SK-N-SH treated with all-trans-retinoic acid at 6 μM for 48 hours (cell line): ENCODE measurements around the gene ASCL5.

Source experiments
- ATAC-seq: fragments of 200-7000 bp; cut with Tn5 transposase; 3 replicates; pipeline ENCODE4 v1.9.1; 2020; ENCODE audit warnings: mild to moderate bottlenecking, moderate library complexity
- ARNTL ChIP-seq: fragments of 450-650 bp; formaldehyde crosslinking; IDR thresholded peaks from 2 replicates; pipeline ENCODE4 v1.5.0; 2020; ENCODE audit warnings: low read depth, mild to moderate bottlenecking, moderate library complexity, borderline replicate concordance
- BACH2 ChIP-seq: fragments of 250-450 bp; sonication (Bioruptor Pico); IDR thresholded peaks from 2 replicates; pipeline ENCODE4 v1.9.0; 2021; ENCODE audit warnings: mild to moderate bottlenecking, borderline replicate concordance
- CSDC2 ChIP-seq: fragments of 250-450 bp; sonication (Bioruptor Pico); IDR thresholded peaks from 2 replicates; pipeline ENCODE4 v1.5.0; 2020; ENCODE audit warnings: mild to moderate bottlenecking, moderate library complexity
- ESRRG ChIP-seq: fragments of 250-450 bp; sonication (Bioruptor Pico); IDR thresholded peaks from 2 replicates; pipeline ENCODE4 v1.6.1; 2021; ENCODE audit warnings: mild to moderate bottlenecking
- GLIS3 ChIP-seq: fragments of 250-450 bp; sonication (Bioruptor Pico); IDR thresholded peaks from 2 replicates; pipeline ENCODE4 v1.5.0; 2020; ENCODE audit warnings: mild to moderate bottlenecking, moderate library complexity
- ISL1 ChIP-seq: fragments of 250-450 bp; sonication (Bioruptor Pico); IDR thresholded peaks from 2 replicates; pipeline ENCODE4 v2.1.2; 2022; ENCODE audit warnings: mild to moderate bottlenecking, moderate library complexity
- OSR1 ChIP-seq: fragments of 250-450 bp; sonication (Bioruptor Pico); IDR thresholded peaks from 2 replicates; pipeline ENCODE4 v1.8.0; 2022; ENCODE audit warnings: moderate library complexity, mild to moderate bottlenecking, inconsistent platforms
- PATZ1 ChIP-seq: fragments of 250-450 bp; sonication (Bioruptor Pico); IDR thresholded peaks from 2 replicates; pipeline ENCODE4 v1.8.0; 2020; ENCODE audit warnings: mild to moderate bottlenecking, moderate library complexity, borderline replicate concordance
- POU6F1 ChIP-seq: fragments of 250-450 bp; sonication (Bioruptor Pico); IDR thresholded peaks from 2 replicates; pipeline ENCODE4 v1.8.0; 2021; ENCODE audit warnings: low read depth, mild to moderate bottlenecking, moderate library complexity, borderline replicate concordance
- PPARA ChIP-seq: fragments of 250-450 bp; sonication (Bioruptor Pico); IDR thresholded peaks from 2 replicates; pipeline ENCODE4 v1.5.0; 2020; ENCODE audit warnings: mild to moderate bottlenecking, borderline replicate concordance
- RARB ChIP-seq: fragments of 250-450 bp; sonication (Bioruptor Pico); IDR thresholded peaks from 2 replicates; pipeline ENCODE4 v1.8.0; 2021; ENCODE audit warnings: mild to moderate bottlenecking, moderate library complexity
- SNAI2 ChIP-seq: fragments of 250-450 bp; sonication (Bioruptor Pico); IDR thresholded peaks from 2 replicates; pipeline ENCODE4 v1.5.0; 2020; ENCODE audit warnings: mild to moderate bottlenecking, moderate library complexity
- TCF4 ChIP-seq: fragments of 250-450 bp; sonication (Bioruptor Pico); IDR thresholded peaks from 2 replicates; pipeline ENCODE4 v1.8.0; 2021; ENCODE audit warnings: mild to moderate bottlenecking, moderate library complexity, borderline replicate concordance
- TOX ChIP-seq: fragments of 250-450 bp; sonication (Bioruptor Pico); IDR thresholded peaks from 2 replicates; pipeline ENCODE4 v1.8.0; 2021; ENCODE audit warnings: mild to moderate bottlenecking, moderate library complexity, borderline replicate concordance
- TSHZ2 ChIP-seq: fragments of 250-450 bp; sonication (Bioruptor Pico); IDR thresholded peaks from 2 replicates; pipeline ENCODE4 v1.5.0; 2020; ENCODE audit warnings: mild to moderate bottlenecking, moderate library complexity
- ZC3H10 ChIP-seq: fragments of 250-450 bp; sonication (Bioruptor Pico); IDR thresholded peaks from 2 replicates; pipeline ENCODE4 v1.5.1; 2021; ENCODE audit warnings: mild to moderate bottlenecking, moderate library complexity
- ZFP3 ChIP-seq: fragments of 250-450 bp; sonication (Bioruptor Pico); IDR thresholded peaks from 2 replicates; pipeline ENCODE4 v1.5.0; 2020; ENCODE audit warnings: mild to moderate bottlenecking, moderate library complexity
- ZFP30 ChIP-seq: fragments of 450-650 bp; formaldehyde crosslinking; IDR thresholded peaks from 2 replicates; pipeline ENCODE4 v1.5.0; 2022; ENCODE audit warnings: mild to moderate bottlenecking, moderate library complexity
- ZNF565 ChIP-seq: fragments of 450-650 bp; formaldehyde crosslinking; conservative IDR thresholded peaks from 2 replicates; pipeline ENCODE4 v1.5.0; 2020; ENCODE audit warnings: low read depth, mild to moderate bottlenecking, moderate library complexity
- ZNF70 ChIP-seq: fragments of 450-650 bp; formaldehyde crosslinking; IDR thresholded peaks from 2 replicates; pipeline ENCODE4 v1.5.0; 2020; ENCODE audit warnings: mild to moderate bottlenecking, moderate library complexity
- ZNF8 ChIP-seq: fragments of 450-650 bp; formaldehyde crosslinking; IDR thresholded peaks from 2 replicates; pipeline ENCODE4 v1.5.0; 2020; ENCODE audit warnings: mild to moderate bottlenecking, moderate library complexity

Gene ASCL5

GRCh38 chr1:201110138-201110537 is 16.8 kb downstream of the ASCL5 start:
- no peak for TF ChIP-seq ISL1 (CRISPR knock-in tag)
- no peak for TF ChIP-seq PATZ1 (CRISPR knock-in tag)
- no peak for TF ChIP-seq ZNF70 (CRISPR knock-in tag)
- no peak for TF ChIP-seq GLIS3 (CRISPR knock-in tag)
- no peak for TF ChIP-seq CSDC2 (CRISPR knock-in tag)
- no peak for TF ChIP-seq RARB (CRISPR knock-in tag)
- no peak for TF ChIP-seq SNAI2 (CRISPR knock-in tag)
- no peak for TF ChIP-seq ZFP3 (CRISPR knock-in tag)
- no peak for TF ChIP-seq BACH2 (CRISPR knock-in tag)
- no peak for TF ChIP-seq OSR1 (CRISPR knock-in tag)
- no peak for TF ChIP-seq ZFP30 (CRISPR knock-in tag)
- no peak for TF ChIP-seq TCF4 (CRISPR knock-in tag)
- TF ChIP-seq TSHZ2 (CRISPR knock-in tag), result no peak
- no peak for TF ChIP-seq TOX (CRISPR knock-in tag)
- TF ChIP-seq ESRRG, result no peak
- ATAC-seq, result no peak

GRCh38 chr1:201109651-201110050 is 17.3 kb downstream of the ASCL5 start:
- TF ChIP-seq ESRRG, result no peak
- ATAC-seq, result no peak

GRCh38 chr1:201108614-201109013 is 18.4 kb downstream of the ASCL5 start:
- no peak for ATAC-seq
- no peak for TF ChIP-seq PPARA
- no peak for TF ChIP-seq GLIS3 (CRISPR knock-in tag)
- TF ChIP-seq TSHZ2 (CRISPR knock-in tag), result no peak
- TF ChIP-seq TCF4 (CRISPR knock-in tag), result no peak
- TF ChIP-seq TOX (CRISPR knock-in tag), result no peak
- TF ChIP-seq ARNTL, result no peak
- TF ChIP-seq POU6F1 (CRISPR knock-in tag), result no peak
- TF ChIP-seq ISL1 (CRISPR knock-in tag), result no peak
- no peak for TF ChIP-seq PATZ1 (CRISPR knock-in tag)
- TF ChIP-seq SNAI2 (CRISPR knock-in tag), result no peak
- no peak for TF ChIP-seq CSDC2 (CRISPR knock-in tag)
- TF ChIP-seq RARB (CRISPR knock-in tag), result no peak
- no peak for TF ChIP-seq ZC3H10 (CRISPR knock-in tag)
- no peak for TF ChIP-seq ZNF565 (CRISPR knock-in tag)
- TF ChIP-seq ZFP30 (CRISPR knock-in tag), result no peak
- no peak for TF ChIP-seq ESRRG
- no peak for TF ChIP-seq ZFP3 (CRISPR knock-in tag)
- no peak for TF ChIP-seq ZNF8 (CRISPR knock-in tag)
- TF ChIP-seq ZNF70 (CRISPR knock-in tag), result no peak
- TF ChIP-seq, all 23 proteins: peak for 0
